Measurements from ENCODE around the gene CDC5L.

Gene CDC5L

DNA sequence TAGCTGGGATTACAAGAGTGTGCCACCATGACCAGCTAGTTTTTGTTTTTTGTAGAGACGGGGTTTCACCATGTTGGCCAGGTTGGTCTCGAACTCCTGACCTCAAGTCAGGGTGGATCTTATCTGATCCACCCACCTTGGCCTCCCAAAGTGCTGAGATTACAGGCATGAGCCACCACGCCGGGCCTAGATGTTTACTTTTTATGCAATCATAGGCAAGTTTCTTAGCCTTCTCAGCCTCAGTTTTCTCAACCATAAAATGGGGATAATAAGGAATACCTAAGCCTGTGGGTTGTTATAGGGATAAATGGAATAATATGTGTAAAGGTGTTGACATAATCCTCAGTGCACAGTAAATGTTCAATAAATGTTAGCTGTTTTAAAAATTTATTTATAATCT is 35.2 kb upstream of the CDC5L start:
- no peaks in the 10 kb centered on the region for H3K9me3 ChIP-seq (ENCODE audit: severe bottlenecking)
- TF ChIP-seq, protein P1, sequence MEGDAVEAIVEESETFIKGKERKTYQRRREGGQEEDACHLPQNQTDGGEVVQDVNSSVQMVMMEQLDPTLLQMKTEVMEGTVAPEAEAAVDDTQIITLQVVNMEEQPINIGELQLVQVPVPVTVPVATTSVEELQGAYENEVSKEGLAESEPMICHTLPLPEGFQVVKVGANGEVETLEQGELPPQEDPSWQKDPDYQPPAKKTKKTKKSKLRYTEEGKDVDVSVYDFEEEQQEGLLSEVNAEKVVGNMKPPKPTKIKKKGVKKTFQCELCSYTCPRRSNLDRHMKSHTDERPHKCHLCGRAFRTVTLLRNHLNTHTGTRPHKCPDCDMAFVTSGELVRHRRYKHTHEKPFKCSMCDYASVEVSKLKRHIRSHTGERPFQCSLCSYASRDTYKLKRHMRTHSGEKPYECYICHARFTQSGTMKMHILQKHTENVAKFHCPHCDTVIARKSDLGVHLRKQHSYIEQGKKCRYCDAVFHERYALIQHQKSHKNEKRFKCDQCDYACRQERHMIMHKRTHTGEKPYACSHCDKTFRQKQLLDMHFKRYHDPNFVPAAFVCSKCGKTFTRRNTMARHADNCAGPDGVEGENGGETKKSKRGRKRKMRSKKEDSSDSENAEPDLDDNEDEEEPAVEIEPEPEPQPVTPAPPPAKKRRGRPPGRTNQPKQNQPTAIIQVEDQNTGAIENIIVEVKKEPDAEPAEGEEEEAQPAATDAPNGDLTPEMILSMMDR (IDR thresholded peaks at IDR 0.05; ENCODE audit: poor library complexity, severe bottlenecking) = no peak
- no peak overlapping the region for H3K4me3 ChIP-seq (ENCODE audit: severe bottlenecking)
- no peaks in the 10 kb centered on the region for H3K4me1 ChIP-seq (ENCODE audit: insufficient read depth, poor library complexity, severe bottlenecking)
- DNase-seq (ENCODE audit: low spot score) (no peak), ATAC-seq (ENCODE audit: low read depth) (no peak)
- H3K27me3 ChIP-seq (ENCODE audit: insufficient read depth, poor library complexity, severe bottlenecking) = no peaks in the 10 kb centered on the region
- no peak overlapping the region for H3K27ac ChIP-seq (ENCODE audit: poor library complexity, severe bottlenecking)
- H3K36me3 ChIP-seq (ENCODE audit: low read depth) = no peaks in the 10 kb centered on the region

DNA sequence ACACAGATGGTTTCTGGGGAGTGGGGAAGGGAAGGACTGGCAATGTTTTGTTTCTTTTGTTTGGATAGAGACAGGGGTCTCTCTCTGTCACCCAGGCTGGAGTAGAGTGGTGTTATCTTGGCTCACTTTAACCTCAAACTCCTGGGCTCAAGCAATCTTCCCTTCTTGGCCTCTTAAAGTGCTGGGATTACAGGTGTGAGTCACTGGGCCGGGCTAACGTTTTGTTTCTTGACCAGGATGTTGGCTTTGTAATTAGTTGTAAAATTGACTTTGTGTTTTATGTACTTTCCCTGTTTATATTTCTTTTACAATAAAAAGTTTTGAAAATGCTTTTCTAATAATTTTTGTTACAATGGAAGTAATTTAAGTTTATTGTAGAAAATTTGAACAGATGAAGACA is 34.2 kb upstream of the CDC5L start:
- ATAC-seq (ENCODE audit: low read depth) (0 out of 3 replicates have a peak, but pooled peaks have one; percentile 35), DNase-seq (ENCODE audit: low spot score) (no peak)

DNA sequence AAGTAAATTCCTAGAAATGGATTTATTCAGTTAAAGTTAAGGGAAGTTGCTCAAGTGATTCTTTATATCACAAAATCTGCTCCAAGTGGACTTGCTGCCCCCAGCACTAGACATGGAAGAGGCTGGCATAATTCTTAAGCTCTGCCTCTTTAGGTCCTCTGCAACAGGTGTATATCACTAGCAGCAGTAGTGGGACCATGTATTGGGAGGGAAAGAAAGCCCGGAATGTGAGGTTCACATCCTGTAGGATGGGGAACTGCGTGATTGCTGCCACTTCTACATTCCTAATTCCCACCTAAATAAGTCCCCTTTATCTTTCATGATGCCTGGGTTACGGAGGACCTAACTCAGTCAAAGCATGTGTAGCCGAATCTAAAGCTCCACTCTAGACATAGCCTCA is 31.9 kb upstream of the CDC5L start:
- Histone ChIP-seq H3K4me1 (ENCODE audit: insufficient read depth, poor library complexity, severe bottlenecking) (no peaks in the 10 kb centered on the region), H3K27ac (ENCODE audit: poor library complexity, severe bottlenecking) (no peak overlapping the region), H3K9me3 (ENCODE audit: severe bottlenecking) (no peaks in the 10 kb centered on the region), H3K36me3 (ENCODE audit: low read depth) (no peaks in the 10 kb centered on the region), H3K27me3 (ENCODE audit: insufficient read depth, poor library complexity, severe bottlenecking) (no peaks in the 10 kb centered on the region), H3K4me3 (ENCODE audit: severe bottlenecking) (no peak overlapping the region)
- DNase-seq (ENCODE audit: low spot score) (no peak), ATAC-seq (ENCODE audit: low read depth) (no peak)
- TF ChIP-seq, protein P1 (IDR thresholded peaks at IDR 0.05; ENCODE audit: poor library complexity, severe bottlenecking) = no peak

More for the DNA sequence above, 34.2 kb upstream of the CDC5L start:
- H3K36me3 ChIP-seq (ENCODE audit: low read depth) = no peaks in the 10 kb centered on the region
- no peak overlapping the region for H3K27ac ChIP-seq (ENCODE audit: poor library complexity, severe bottlenecking)
- no peaks in the 10 kb centered on the region for H3K4me1 ChIP-seq (ENCODE audit: insufficient read depth, poor library complexity, severe bottlenecking)
- TF ChIP-seq, protein P1 (IDR thresholded peaks at IDR 0.05; ENCODE audit: poor library complexity, severe bottlenecking) = no peak
- H3K4me3 ChIP-seq (ENCODE audit: severe bottlenecking) = no peak overlapping the region
- H3K9me3 ChIP-seq (ENCODE audit: severe bottlenecking) = no peaks in the 10 kb centered on the region
- H3K27me3 ChIP-seq (ENCODE audit: insufficient read depth, poor library complexity, severe bottlenecking) = no peaks in the 10 kb centered on the region

DNA sequence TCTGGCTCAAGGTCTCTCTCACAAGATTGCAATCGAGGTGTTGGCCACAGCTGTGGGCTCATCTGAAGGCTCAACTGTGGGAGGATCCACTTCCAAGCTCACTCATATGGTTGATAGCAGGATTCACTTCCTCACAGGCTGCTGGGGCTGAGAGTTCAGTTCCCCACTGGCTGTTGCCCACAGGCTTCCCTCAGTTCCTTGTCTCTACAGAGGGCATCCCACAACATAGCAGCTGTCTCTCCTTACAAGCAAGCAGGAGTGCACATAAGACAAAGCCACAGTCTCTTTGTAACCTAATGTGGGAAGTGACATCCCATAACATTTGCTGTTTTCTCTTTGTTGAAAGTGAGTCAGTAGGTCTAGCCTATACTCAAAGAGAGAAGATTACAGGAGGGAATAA is 31.0 kb upstream of the CDC5L start:
- Histone ChIP-seq H3K27me3 (ENCODE audit: insufficient read depth, poor library complexity, severe bottlenecking) (no peaks in the 10 kb centered on the region), H3K27ac (ENCODE audit: poor library complexity, severe bottlenecking) (no peak overlapping the region), H3K4me1 (ENCODE audit: insufficient read depth, poor library complexity, severe bottlenecking) (no peaks in the 10 kb centered on the region), H3K4me3 (ENCODE audit: severe bottlenecking) (no peak overlapping the region), H3K9me3 (ENCODE audit: severe bottlenecking) (no peaks in the 10 kb centered on the region), H3K36me3 (ENCODE audit: low read depth) (no peaks in the 10 kb centered on the region)
- DNase-seq (ENCODE audit: low spot score) (no peak), ATAC-seq (ENCODE audit: low read depth) (no peak)
- TF ChIP-seq, protein P1 (IDR thresholded peaks at IDR 0.05; ENCODE audit: poor library complexity, severe bottlenecking) = no peak

DNA sequence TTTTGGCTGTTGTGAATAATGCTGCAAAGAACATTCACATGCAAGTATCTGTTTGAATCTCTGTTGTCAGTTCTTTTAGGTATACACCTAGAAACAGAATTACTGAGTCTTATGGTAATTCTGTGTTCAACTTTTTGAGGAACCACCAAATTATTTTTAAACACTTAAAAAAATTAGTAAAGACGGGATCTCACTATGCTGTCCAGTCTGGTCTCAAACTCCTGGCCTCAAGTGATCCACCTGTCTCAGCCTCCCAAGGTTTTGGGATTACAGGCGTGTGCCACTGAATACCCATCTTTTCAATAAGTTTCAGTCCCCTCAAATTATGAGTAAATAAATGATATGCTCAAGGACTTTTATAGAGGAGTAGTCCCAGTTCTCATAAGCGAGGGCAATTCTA is 27.5 kb upstream of the CDC5L start:
- DNase-seq (ENCODE audit: low spot score) (no peak), ATAC-seq (ENCODE audit: low read depth) (no peak)
- TF ChIP-seq, protein P1 (IDR thresholded peaks at IDR 0.05; ENCODE audit: poor library complexity, severe bottlenecking) = no peak
- Histone ChIP-seq H3K9me3 (ENCODE audit: severe bottlenecking) (no peaks in the 10 kb centered on the region), H3K4me1 (ENCODE audit: insufficient read depth, poor library complexity, severe bottlenecking) (no peaks in the 10 kb centered on the region), H3K4me3 (ENCODE audit: severe bottlenecking) (no peak overlapping the region), H3K27ac (ENCODE audit: poor library complexity, severe bottlenecking) (no peak overlapping the region), H3K27me3 (ENCODE audit: insufficient read depth, poor library complexity, severe bottlenecking) (no peaks in the 10 kb centered on the region), H3K36me3 (ENCODE audit: low read depth) (no peaks in the 10 kb centered on the region)

Data from RWPE2 (cell line).